Activated CD4-positive, alpha-beta T cell treated with anti-CD3 and anti-CD28 coated beads, Interleukin-2, Interleukin-4, amounts not matched to agents 100 ng/mL and 50 ng/mL, durations not matched to agents 16 hours and 8 hours (primary cell): Measurements from ENCODE around the gene KLHL13.
"Not testable (repeated sequence)": the region's sequence is repeated elsewhere in the genome, so short reads cannot be mapped to it uniquely, and the experiment has no call there.

Source experiments
- DNase-seq: peaks from one replicate; pipeline ENCODE4 v3.0.0-alpha.2; 2020; ENCODE audit warnings: low spot score

Gene KLHL13

GRCh38 chrX:118074196-118074595 is 42.4 kb downstream of the KLHL13 start:
- DNase-seq, result no peak

DNA sequence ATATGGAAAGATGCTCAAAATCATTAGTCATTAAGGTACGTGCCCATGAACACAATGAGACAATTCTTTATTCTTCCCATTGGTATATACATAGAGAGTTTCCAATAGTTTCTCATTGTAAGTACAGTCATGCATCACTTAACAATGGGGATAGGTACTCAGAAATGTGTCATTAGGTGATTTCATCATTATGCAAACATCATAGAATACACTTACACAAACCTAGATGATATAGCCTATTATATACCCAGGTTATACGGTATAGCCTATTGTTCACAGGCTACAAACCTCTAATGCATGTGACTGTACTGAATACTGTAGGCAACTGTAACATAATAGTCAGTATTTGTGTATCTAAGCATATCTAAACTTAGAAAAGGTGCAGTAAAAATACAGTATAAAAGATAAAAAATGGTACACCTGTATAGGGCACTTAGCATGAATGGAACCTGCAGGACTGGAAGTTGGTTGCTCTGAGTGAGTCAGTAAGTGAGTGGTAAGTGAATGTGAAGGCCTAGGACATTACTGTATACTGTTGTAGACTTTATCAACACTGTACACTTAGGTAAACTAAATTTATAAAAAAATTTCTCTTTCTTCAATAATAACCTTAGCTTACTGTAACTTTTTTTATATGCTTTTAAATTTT is 49.6 kb downstream of the KLHL13 start:
- DNase-seq, result no peak

- DNase-seq, result no peak
These were observed 53.6 kb downstream of the KLHL13 start for GRCh38 chrX:118062817-118063615.

GRCh38 chrX:118062048-118062789 is 54.4 kb downstream of the KLHL13 start:
- DNase-seq, result no peak

GRCh38 chrX:118058924-118059323 is 57.7 kb downstream of the KLHL13 start:
- no peak for DNase-seq

DNA sequence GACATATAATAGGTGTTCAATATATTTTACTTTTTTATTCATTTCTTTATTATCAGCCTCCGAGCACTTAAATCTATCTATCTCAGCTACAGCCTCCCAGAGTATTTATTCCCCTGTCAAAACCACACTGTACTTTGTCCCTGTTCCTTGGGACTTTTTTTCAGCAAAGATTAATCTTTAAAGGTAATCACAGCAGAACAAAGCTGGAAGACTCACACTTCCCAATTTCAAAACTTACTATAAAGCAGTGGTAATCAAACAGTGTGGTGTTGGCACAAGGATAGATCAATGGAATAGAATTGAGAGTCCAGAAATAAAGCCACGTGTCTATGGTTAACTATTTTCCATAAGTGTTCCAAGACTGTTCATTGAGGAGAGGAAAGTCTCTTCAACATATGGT is 59.7 kb downstream of the KLHL13 start:
- DNase-seq, result no peak

DNA sequence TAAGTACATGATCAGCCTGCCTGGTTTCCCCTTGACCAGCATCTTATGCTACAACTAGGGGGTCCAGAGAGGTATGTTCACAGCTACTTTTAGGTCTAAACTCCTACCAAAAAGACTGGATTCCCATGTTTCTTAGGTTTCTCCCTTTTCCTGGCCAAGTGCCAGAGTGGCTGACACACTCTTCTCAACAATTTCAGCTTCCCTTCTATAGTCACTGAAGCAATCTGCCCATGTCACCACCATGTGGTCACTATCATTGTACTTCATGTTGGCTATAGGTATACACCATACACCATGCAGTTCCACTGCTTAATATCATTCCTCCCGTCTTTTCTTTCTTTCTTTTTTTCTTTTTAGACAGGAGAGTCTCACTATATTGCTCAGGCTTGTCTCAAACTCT is 66.9 kb downstream of the KLHL13 start:
- DNase-seq, result no peak

DNA sequence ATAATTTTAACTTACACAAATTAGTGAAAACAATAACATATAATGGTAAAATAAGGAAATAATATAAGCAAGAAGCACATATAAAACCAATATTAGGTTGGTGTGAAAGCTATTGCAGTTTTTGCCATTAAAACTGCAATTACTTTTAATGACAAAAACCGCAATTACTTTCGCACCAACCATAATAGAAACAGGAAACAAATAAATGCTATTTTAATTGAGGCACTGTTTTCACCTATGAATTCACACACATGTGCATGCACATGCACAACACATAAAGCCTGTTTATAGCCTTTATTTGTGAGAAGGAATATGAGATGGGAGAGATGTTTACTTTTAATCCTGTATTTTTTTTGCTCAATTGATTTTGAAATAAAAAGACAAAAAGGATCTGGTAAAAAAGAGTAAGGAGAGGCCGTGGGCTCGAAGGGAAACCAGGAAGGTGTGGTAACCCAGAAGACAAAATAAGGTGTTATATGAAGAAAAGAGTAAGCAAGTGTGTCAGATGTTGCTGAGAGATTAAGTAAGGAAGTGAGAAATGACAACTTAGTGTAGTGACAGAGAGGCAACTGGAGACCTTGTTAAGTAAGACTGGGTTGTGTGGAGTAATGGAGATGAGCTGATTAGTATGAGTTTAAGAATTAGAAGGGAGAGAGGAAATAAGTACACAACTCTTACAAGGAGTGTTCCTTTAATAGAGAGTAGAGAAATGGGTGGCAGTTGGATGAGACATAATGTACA is 69.0 kb downstream of the KLHL13 start:
- no peak for DNase-seq

GRCh38 chrX:118039591-118039990 is 77.0 kb downstream of the KLHL13 start:
- DNase-seq, result no peak

- DNase-seq, result no peak
These were observed 77.8 kb downstream of the KLHL13 start for GRCh38 chrX:118038614-118039365.

- DNase-seq, result no peak
These were observed 90.0 kb downstream of the KLHL13 start for GRCh38 chrX:118026631-118027030.

DNA sequence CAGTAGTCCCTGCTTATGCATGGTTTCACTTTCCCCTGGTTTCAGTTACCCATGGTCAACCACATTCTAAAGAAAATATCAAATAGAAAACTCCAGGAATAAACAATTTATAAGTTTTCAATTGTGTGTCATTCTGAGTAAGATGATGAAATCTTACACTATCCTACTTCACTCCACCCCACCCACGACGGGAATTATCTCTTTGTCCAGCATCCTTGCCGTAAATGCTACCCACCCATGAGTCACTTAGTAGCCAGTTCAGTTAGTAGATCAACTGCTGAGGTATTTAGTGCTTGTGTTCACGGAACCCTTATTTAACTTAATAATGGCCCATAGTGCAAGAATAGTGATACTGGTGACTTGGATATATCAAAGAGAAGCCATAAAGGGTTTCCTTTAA is 91.4 kb downstream of the KLHL13 start:
- no peak for DNase-seq

DNA sequence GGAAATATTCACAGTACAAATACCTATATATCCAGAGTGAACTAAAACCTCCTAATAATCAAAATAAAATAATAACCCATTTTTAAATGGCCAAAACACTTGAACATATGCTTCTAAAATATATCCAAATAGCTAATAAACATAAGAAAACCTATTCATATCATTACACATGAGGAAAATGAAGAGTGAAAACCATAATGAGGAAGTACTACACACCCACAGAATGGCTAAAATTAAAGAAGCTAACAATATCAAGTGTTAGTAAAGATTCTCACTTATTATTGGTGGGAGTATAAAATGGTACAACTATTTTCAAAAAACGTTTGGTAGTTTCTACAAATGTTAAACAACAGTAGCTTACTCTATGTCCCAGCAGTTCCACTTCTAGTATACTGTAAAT is 92.1 kb downstream of the KLHL13 start:
- DNase-seq, result no peak

DNA sequence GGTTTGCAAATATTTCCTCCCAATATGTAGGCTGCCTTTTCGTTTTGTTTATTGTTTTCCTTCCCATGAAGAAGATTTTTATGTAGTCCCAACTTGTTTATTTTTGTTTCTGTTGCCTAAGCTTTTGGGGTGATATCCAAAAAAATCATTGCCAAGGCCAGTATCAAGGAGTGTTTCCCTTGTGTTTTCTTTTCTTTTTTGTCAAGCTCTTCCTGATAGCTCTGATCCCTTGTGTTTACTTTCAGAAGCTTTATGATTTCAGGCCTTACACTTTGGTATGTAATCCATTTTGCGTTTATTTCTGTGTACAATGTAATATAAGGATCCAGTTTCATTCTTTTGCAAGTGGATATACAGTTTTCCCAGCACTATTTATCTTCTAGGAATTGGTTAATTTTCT is 93.9 kb downstream of the KLHL13 start:
- no peak for DNase-seq

DNA sequence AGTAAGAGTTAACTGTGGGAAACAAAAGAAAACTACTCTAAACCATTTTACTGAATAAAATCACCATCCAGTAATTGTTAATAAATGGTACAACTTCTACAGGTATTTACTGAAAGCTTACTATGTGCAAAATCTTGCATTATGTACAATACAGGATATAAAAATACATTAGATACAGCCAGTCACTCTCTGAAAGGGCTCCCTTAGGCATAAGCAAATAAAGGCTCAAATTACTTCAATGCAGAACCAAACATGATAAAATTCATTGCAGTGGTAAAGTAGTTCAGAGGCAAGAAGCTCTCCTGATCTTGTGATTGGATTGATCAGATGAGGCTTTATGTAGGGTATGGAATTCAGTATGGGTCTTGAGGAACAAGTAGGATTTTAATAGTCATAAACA is 100.2 kb downstream of the KLHL13 start:
- DNase-seq, result no peak

DNA sequence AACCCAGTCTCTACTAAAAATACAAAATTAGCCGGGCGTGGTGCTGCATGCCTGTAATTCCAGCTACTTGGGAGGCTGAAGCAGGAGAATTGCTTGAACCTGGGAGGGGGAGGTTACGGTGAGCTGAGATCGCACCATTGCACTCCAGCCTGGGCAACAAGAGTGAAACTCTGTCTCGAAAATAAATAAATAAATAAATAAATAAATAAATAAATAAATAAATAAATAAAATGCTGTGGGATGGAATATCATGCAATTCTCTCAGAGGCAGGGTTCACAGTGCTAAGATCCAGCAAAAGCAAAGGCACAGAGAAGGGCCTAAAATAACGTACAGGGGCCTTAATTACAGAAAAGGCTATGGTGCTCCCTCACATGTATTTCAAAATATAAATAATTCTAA is 114.2 kb downstream of the KLHL13 start:
- not testable (repeated sequence) for DNase-seq

GRCh38 chrX:118000518-118000917 is 116.1 kb downstream of the KLHL13 start:
- DNase-seq, result no peak

GRCh38 chrX:117998171-117998570 is 118.4 kb downstream of the KLHL13 start:
- DNase-seq, result no peak

DNA sequence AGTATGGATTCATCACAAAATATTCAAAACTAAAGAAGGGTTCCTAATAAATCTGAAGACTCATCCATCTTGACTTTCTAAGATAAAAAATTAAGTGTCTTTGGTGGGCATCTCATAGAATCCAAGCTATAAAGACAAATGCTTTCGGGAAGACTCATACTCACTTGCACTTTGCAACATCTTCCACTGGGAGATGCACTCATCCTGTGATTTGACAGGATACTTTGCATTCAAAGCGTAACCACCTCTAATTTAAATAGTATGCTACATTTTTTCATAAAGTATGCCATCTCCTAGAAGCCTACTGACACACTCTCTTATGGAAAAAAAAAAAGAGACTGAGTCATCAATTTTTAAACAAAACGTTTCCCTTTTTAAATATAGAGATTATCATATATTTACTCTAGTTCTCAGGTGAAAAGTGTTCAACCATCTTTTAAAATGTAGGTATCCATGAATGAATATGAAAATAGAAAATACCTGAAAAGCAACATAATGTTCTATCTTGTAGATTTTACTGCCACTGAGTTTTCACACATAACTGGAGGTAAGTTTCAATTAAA is 119.6 kb downstream of the KLHL13 start:
- DNase-seq, result no peak

DNA sequence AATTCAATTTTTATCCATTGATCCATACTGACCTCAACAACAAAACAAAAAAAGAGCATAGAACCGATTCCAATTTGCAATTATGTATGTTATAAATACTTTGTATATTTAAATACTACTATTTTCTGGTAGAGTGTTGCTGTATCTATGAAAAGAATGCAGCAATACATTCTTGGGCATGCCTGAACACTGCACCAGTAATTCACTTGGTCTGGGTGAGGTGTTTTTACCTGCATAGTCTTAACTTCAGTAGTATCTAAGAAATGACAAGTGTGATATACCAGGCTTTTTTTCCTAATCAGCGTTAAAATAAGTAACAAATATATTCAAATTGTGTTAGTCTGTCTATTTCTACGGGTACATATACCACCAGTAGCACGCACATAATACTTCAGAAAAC is 120.2 kb downstream of the KLHL13 start:
- DNase-seq, result no peak

DNA sequence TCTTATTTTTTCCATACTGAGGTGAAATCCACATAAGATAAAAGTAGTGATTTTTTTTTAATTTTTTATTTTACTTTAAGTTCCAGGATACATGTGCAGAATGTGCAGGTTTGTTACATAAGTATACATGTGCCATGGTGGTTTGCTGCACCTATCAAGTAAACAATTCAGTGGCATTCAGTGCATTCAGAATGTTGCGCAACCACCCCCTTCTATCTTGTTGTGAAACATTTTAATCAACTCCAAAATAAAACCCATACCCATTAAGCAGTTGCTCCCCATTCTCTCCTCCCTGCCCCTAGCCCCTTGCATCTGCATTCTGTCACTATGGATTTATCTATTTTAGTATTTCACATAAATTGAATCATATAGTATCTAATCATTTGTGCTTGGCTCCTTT is 121.2 kb downstream of the KLHL13 start:
- no peak for DNase-seq
